ENCODE measurements around the gene MBD4.

The MBD4 gene

DNA sequence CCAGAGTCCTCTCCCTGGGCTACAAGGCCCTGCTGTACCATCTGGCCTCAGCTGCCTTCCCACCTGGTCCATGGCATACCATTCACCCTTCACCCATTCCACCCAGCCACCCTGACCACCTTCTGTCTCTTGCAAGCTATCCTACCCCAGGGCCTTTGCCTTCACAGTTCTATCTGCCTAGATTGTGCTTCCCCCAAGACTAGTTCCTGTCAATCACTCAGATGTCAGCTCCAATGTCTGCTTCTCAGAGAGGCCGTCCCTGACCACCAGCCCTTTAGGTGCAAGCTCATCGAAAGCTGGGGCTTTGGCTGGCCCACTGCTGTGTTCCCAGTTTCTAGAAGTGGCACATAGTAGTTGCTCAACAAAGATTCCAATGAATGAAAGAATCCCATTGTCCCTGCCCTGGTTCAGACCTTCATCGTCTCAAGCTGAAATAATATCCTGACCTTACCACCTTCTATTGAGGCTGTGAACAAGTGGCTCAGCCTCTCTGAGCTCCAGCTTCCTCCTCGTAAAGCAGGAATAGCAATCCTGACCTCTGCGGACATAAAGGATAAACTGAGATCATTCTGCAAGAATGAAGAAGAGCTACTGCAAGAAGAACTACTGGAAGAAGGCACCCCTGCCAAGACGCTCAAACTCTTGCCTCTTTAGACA lies 27.1 kb downstream of the MBD4 start:
- Histone ChIP-seq H3K27me3 (ENCODE audit: insufficient read depth, low read depth) (no peaks in the 10 kb centered on the region), H3K9ac (no peak overlapping the region), H3K79me2 (ENCODE audit: insufficient read depth, low read depth) (no peaks in the 10 kb centered on the region), H3K36me3 (ENCODE audit: insufficient read depth) (no peaks in the 10 kb centered on the region), H3K27ac (no peak overlapping the region), H3K4me1 (ENCODE audit: low read depth, poor library complexity, severe bottlenecking) (peaks cover 8% of the 10 kb centered on the region), H3K4me3 (IDR thresholded peaks at IDR 0.05; ENCODE audit: insufficient read depth, low read depth, low read length) (no peak overlapping the region), H3K4me2 (no peak overlapping the region), H4K20me1 (ENCODE audit: insufficient read depth) (no peaks in the 10 kb centered on the region), H2AFZ (ENCODE audit: low read depth) (no peak overlapping the region)
- no peak for TF ChIP-seq CTCF (conservative IDR thresholded peaks at IDR 0.05; ENCODE audit: low read depth, low read length)

GRCh38 chr3:129410971-129411370 lies 28.8 kb downstream of the MBD4 start:
- no peak overlapping the region for H3K27ac ChIP-seq
- H3K4me3 ChIP-seq (IDR thresholded peaks at IDR 0.05; ENCODE audit: insufficient read depth, low read depth, low read length), result no peak overlapping the region
- H3K4me1 ChIP-seq (ENCODE audit: low read depth, poor library complexity, severe bottlenecking), result peaks cover 8% of the 10 kb centered on the region
- no peaks in the 10 kb centered on the region for H3K79me2 ChIP-seq (ENCODE audit: insufficient read depth, low read depth)
- H3K27me3 ChIP-seq (ENCODE audit: insufficient read depth, low read depth), result no peaks in the 10 kb centered on the region
- H3K9ac ChIP-seq, result no peak overlapping the region
- no peak overlapping the region for H3K4me2 ChIP-seq
- H2AFZ ChIP-seq (ENCODE audit: low read depth), result no peak overlapping the region
- no peak for TF ChIP-seq CTCF (conservative IDR thresholded peaks at IDR 0.05; ENCODE audit: low read depth, low read length)
- H3K36me3 ChIP-seq (ENCODE audit: insufficient read depth), result no peaks in the 10 kb centered on the region
- no peaks in the 10 kb centered on the region for H4K20me1 ChIP-seq (ENCODE audit: insufficient read depth)

- Histone ChIP-seq H3K4me3 (IDR thresholded peaks at IDR 0.05; ENCODE audit: insufficient read depth, low read depth, low read length) (no peak overlapping the region), H3K4me1 (ENCODE audit: low read depth, poor library complexity, severe bottlenecking) (peaks cover 8% of the 10 kb centered on the region), H3K27me3 (ENCODE audit: insufficient read depth, low read depth) (no peaks in the 10 kb centered on the region), H3K27ac (no peak overlapping the region), H3K79me2 (ENCODE audit: insufficient read depth, low read depth) (no peaks in the 10 kb centered on the region), H3K36me3 (ENCODE audit: insufficient read depth) (no peaks in the 10 kb centered on the region), H4K20me1 (ENCODE audit: insufficient read depth) (no peaks in the 10 kb centered on the region), H3K9ac (no peak overlapping the region), H2AFZ (ENCODE audit: low read depth) (no peak overlapping the region), H3K4me2 (no peak overlapping the region)
- TF ChIP-seq CTCF (conservative IDR thresholded peaks at IDR 0.05; ENCODE audit: low read depth, low read length), result no peak
Observed at GRCh38 chr3:129409541-129409940, 30.2 kb downstream of the MBD4 start.

- Histone ChIP-seq H4K20me1 (ENCODE audit: insufficient read depth) (no peaks in the 10 kb centered on the region), H3K27me3 (ENCODE audit: insufficient read depth, low read depth) (no peaks in the 10 kb centered on the region), H3K79me2 (ENCODE audit: insufficient read depth, low read depth) (no peaks in the 10 kb centered on the region), H3K4me3 (IDR thresholded peaks at IDR 0.05; ENCODE audit: insufficient read depth, low read depth, low read length) (no peak overlapping the region), H3K4me2 (no peak overlapping the region), H2AFZ (ENCODE audit: low read depth) (no peak overlapping the region), H3K4me1 (ENCODE audit: low read depth, poor library complexity, severe bottlenecking) (peaks cover 7% of the 10 kb centered on the region), H3K27ac (no peak overlapping the region), H3K36me3 (ENCODE audit: insufficient read depth) (no peaks in the 10 kb centered on the region), H3K9ac (no peak overlapping the region)
- no peak for TF ChIP-seq CTCF (conservative IDR thresholded peaks at IDR 0.05; ENCODE audit: low read depth, low read length)
Observed at GRCh38 chr3:129404610-129405009, 35.1 kb downstream of the MBD4 start.

Data from KMS-11 (cell line).